H1 (cell line): ENCODE results near the gene SAFB.

ENCODE experiments used
- CEBPB ChIP-seq: IDR thresholded peaks from 2 replicates; pipeline ENCODE4 v1.6.1; 2012; ENCODE audit warnings: low read depth, low read length
- CREB1 ChIP-seq: IDR thresholded peaks from 2 replicates; pipeline ENCODE4 v1.6.1; 2012; ENCODE audit warnings: inconsistent platforms
- CTCF ChIP-seq, 3 experiments: IDR thresholded peaks; 1 replicate in 2 of 3; 2 replicates in 1 of 3; pipeline versions ENCODE4 v1.5.1 to v1.6.1; 2011; ENCODE audit warnings: low read length in 3 of 3, mild to moderate bottlenecking in 3 of 3, inconsistent platforms in 2 of 3, low read depth in 1 of 3, moderate library complexity in 1 of 3; ENCODE audit not compliant: insufficient read depth in 1 of 3; ENCODE audit errors: control extremely low read depth in 1 of 3
- EP300 ChIP-seq, 2 experiments: IDR thresholded peaks; 1 replicate in 1 of 2; 2 replicates in 1 of 2; pipeline ENCODE4 v1.6.1; 2011 to 2012; ENCODE audit warnings: low read depth in 2 of 2, low read length in 2 of 2, mild to moderate bottlenecking in 2 of 2, borderline replicate concordance in 1 of 2, inconsistent platforms in 1 of 2, moderate library complexity in 1 of 2
- GABPA ChIP-seq: IDR thresholded peaks from 2 replicates; pipeline ENCODE4 v1.6.1; 2011; ENCODE audit warnings: mild to moderate bottlenecking, low read length, moderate library complexity, borderline replicate concordance; ENCODE audit not compliant: insufficient read depth
- PHF8 ChIP-seq: fragments of 200-600 bp; sonication (generic); conservative IDR thresholded peaks from 2 replicates; pipeline ENCODE4 v1.7.1; 2012; ENCODE audit warnings: low read depth, mild to moderate bottlenecking, inconsistent platforms, low read length, moderate library complexity
- POLR2A ChIP-seq, 2 experiments: IDR thresholded peaks; 1 replicate in 1 of 2; 2 replicates in 1 of 2; pipeline ENCODE4 v1.6.1; 2011; ENCODE audit warnings: low read depth in 2 of 2, low read length in 2 of 2, mild to moderate bottlenecking in 2 of 2; ENCODE audit errors: control extremely low read depth in 1 of 2
- RFX5 ChIP-seq: IDR thresholded peaks from 2 replicates; pipeline ENCODE4 v1.6.1; 2011; ENCODE audit warnings: low read depth, low read length, improper control_type of control experiment, borderline replicate concordance
- RXRA ChIP-seq: IDR thresholded peaks from 2 replicates; pipeline ENCODE4 v1.6.1; 2011; ENCODE audit warnings: low read depth, mild to moderate bottlenecking, low read length, moderate library complexity; ENCODE audit not compliant: insufficient read depth
- SIN3A ChIP-seq, 2 experiments: IDR thresholded peaks in 1 of 2; conservative IDR thresholded peaks in 1 of 2; 2 replicates each; pipeline ENCODE4 v1.6.1; 2011 to 2012; ENCODE audit warnings: low read length in 2 of 2, improper control_type of control experiment in 1 of 2, low read depth in 1 of 2, mild to moderate bottlenecking in 1 of 2
- SP2 ChIP-seq: IDR thresholded peaks from 2 replicates; pipeline ENCODE4 v1.6.1; 2012; ENCODE audit warnings: mild to moderate bottlenecking, low read length, inconsistent platforms

GRCh38 chr19:5595745-5596144 lies 27.1 kb upstream of the SAFB start:
- TF ChIP-seq CTCF (IDR thresholded peaks at IDR 0.05; ENCODE audit: control extremely low read depth in 1 of 3, insufficient read depth in 1 of 3, low read depth in 1 of 3, low read length in 3 of 3) (no peak), RFX5 (no peak), POLR2A (IDR thresholded peaks at IDR 0.05; ENCODE audit: control extremely low read depth in 1 of 2, low read depth in 2 of 2, low read length in 2 of 2) (no peak), CEBPB (no peak), SIN3A (conservative IDR thresholded peaks at IDR 0.05 in 1 of 2, IDR thresholded peaks at IDR 0.05 in 1 of 2; ENCODE audit: low read depth in 1 of 2, low read length in 2 of 2) (no peak), PHF8 (no peak), CREB1 (no peak), RXRA (no peak), GABPA (no peak), SP2 (no peak), EP300 (IDR thresholded peaks at IDR 0.05; ENCODE audit: borderline replicate concordance in 1 of 2, low read depth in 2 of 2, low read length in 2 of 2) (no peak)
